ENCODE measurements around the gene PEPD.

Gene PEPD

GRCh38 chr19:33383720-33384292 is 137.8 kb downstream of the PEPD start:
- no peak for DNase-seq (ENCODE audit: low read depth in 3 of 3)

DNA sequence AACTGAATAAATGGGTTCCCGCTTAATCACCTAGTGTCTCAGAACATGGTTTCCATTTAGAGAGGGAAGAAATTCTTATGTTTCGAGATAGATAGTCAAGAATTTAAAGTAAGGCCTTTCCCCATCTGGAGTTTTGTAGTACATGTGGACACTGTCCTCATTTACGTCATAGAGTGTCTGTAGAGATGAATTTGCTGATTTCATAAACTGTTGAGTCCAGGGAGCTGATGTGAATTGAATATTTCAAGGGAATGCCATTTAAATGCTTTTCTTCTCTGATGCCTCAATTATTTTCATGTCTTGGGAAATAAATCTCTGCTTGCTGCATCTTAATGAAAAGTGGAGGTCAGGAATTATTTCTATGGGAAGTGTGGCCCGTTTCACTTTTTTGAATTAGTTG is 138.6 kb downstream of the PEPD start:
- DNase-seq (ENCODE audit: low read depth in 3 of 3), result no peak

DNA sequence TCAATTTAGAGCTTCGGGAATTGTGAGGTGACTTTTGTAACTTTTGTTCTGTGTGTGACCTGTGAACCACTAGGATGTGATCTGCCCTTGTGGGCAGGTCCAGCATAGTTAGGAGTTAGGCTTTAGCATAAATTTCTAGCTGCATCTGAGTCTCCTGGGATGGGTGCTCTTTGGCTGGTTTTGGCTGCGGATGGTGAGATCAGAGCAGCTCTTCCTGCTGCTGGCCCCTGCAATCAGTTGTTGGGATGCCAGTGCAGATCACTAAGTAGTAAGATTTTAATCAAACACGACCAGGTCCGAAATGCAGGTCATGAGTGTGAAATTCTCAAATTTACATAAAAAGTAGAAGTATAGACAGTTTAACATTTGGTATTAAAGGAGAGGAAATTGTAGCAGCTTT is 139.6 kb downstream of the PEPD start:
- no peak for DNase-seq (ENCODE audit: low read depth in 3 of 3)

DNA sequence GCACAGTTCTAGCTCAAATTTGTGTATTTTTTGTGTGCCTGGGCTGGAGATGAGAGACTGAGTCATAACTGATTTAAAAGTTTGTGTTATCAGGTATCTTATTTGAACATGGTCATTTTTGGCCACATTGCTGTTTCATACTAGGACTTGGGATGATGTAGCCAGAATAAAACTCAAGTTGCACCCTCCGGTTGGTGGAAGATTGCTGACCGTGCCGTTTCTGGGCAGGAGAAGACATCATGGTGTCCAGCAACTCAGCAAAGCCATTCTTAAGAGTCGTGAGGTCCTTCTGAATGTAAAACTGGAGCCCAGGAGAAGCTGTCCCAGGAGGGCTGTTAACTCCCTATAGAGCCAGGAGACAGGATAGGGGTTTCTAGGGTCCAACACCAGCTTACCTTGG is 140.5 kb downstream of the PEPD start:
- DNase-seq (ENCODE audit: low read depth in 3 of 3), result no peak

DNA sequence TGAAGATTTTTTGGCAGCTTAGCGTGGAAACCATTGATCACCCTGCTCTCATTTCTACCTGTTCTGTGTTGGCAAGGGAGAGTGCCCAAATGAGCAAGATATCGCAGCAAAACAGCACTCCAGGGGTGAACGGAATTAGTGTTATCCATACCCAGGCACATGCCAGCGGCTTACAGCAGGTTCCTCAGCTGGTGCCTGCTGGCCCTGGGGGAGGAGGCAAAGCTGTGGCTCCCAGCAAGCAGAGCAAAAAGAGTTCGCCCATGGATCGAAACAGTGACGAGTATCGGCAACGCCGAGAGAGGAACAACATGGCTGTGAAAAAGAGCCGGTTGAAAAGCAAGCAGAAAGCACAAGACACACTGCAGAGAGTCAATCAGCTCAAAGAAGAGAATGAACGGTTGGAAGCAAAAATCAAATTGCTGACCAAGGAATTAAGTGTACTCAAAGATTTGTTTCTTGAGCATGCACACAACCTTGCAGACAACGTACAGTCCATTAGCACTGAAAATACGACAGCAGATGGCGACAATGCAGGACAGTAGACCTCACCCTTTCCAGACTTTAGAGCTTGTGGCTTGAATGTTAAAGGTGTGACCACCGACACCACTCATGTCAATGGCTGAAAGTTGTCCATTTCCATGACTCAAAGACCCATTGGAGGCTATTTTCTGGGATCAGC is 142.3 kb downstream of the PEPD start:
- no peak for DNase-seq (ENCODE audit: low read depth in 3 of 3)

DNA sequence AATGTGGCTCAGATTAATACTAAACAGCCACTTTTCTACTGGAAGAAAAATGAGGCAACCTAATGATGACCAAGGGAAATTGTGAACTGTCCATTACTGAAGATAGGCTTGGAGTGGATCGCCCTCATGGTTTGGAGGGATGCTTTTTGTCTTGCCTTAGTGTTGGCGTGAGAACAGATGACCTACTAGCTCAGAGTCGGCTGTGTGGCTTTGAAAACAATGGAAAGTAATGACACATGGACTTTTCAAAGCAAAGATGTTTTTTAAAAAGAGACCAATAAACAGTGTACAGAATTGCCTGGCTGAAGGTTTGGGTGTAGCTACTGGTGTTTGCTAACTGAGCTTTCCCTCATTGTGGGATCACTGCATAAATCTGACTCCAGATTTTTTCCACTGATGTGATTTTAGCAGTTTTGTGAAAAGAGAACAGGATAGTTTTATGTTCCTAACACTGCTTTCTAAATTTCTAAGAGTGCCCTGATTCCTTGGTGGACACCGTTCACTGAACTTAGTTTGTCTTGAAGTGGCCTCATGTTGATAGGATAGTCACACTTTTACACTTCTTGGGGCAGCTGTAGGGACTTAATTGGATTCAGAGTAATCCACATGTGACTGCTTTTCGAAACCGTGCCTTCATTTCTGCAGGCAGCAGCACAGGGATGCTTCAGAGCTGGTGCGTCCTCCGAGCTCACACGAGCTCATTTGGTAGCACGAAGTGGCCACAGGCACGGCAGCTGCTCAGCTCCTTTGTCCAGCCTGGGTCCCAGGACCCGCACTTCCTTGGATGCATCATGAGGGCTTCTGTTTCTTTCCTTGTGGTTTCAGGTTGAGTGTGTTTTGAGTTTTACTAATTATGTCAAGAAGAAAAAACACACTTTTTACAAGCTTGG is 143.8 kb downstream of the PEPD start:
- DNase-seq (ENCODE audit: low read depth in 3 of 3), result no peak

GRCh38 chr19:33376941-33377557 is 144.5 kb downstream of the PEPD start:
- no peak for DNase-seq (ENCODE audit: low read depth in 3 of 3)

- DNase-seq (ENCODE audit: low read depth in 3 of 3), result no peak
These were observed 145.2 kb downstream of the PEPD start for GRCh38 chr19:33376423-33376822.

GRCh38 chr19:33375837-33376159 is 145.8 kb downstream of the PEPD start:
- no peak for DNase-seq (ENCODE audit: low read depth in 3 of 3)

GRCh38 chr19:33375156-33375836 is 146.3 kb downstream of the PEPD start:
- no peak for DNase-seq (ENCODE audit: low read depth in 3 of 3)

DNA sequence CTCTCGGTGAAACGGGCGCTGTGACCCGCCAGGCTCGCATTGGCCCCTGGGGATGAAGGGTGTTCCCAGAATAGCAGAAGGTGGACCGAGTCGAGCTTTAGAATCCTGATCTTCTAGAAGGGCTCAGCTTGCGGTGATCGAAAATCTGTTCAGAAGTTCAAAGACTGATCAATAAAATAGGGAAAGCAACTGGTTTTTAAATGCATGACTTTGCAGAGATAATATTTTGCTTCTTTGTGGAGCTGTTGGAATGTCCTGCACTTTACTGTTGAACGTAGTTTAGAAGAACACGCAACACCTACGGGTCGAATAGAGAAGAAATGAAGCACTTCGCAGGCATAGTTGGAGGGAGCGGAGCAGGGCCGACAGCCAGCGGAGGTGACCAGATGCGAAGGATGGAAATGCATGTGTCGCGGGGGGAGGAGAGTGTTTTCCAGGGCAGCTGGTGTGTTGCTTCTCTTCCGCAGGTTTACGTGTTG is 147.3 kb downstream of the PEPD start:
- DNase-seq (ENCODE audit: low read depth in 3 of 3), result no peak

GRCh38 chr19:33373453-33374235 is 147.9 kb downstream of the PEPD start, which contains the start of gene CEBPG:
CEBPG (plus strand) TSS chr19:33373709; CDS start chr19:33379240, 5,531 bp downstream.
- DNase-seq (ENCODE audit: low read depth in 3 of 3), result peak; percentile 89 to 93 (median 93)

- no peak for DNase-seq (ENCODE audit: low read depth in 3 of 3)
These were observed 150.8 kb downstream of the PEPD start for GRCh38 chr19:33370783-33371182.

GRCh38 chr19:33368074-33368864 is 153.3 kb downstream of the PEPD start:
- no peak for DNase-seq (ENCODE audit: low read depth in 3 of 3)

DNA sequence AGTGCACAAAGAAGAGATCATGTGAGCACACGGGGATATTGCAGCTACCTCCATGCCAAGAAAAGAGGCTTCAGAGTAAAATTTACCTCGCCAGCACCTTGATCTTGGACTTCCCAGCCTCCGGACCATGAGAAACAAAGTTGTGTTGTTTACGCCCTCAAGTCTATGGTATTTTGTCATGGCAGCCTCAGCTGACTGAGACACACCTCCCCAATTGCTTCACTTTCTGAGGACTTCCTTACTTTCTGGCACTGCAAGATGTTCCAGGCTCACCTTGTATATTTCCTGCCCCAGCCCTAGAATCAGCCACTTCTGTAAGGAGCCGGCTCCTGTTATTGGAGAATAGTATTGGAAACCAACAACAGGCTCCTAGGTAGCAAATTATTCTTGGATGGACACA is 154.7 kb downstream of the PEPD start:
- DNase-seq (ENCODE audit: low read depth in 3 of 3), result no peak

- no peak for DNase-seq (ENCODE audit: low read depth in 3 of 3)
These were observed 155.5 kb downstream of the PEPD start for GRCh38 chr19:33366127-33366526.

- no peak for DNase-seq (ENCODE audit: low read depth in 3 of 3)
These were observed 155.9 kb downstream of the PEPD start for GRCh38 chr19:33365691-33366090.

GRCh38 chr19:33363476-33363875 is 158.1 kb downstream of the PEPD start:
- DNase-seq (ENCODE audit: low read depth in 3 of 3), result no peak

DNA sequence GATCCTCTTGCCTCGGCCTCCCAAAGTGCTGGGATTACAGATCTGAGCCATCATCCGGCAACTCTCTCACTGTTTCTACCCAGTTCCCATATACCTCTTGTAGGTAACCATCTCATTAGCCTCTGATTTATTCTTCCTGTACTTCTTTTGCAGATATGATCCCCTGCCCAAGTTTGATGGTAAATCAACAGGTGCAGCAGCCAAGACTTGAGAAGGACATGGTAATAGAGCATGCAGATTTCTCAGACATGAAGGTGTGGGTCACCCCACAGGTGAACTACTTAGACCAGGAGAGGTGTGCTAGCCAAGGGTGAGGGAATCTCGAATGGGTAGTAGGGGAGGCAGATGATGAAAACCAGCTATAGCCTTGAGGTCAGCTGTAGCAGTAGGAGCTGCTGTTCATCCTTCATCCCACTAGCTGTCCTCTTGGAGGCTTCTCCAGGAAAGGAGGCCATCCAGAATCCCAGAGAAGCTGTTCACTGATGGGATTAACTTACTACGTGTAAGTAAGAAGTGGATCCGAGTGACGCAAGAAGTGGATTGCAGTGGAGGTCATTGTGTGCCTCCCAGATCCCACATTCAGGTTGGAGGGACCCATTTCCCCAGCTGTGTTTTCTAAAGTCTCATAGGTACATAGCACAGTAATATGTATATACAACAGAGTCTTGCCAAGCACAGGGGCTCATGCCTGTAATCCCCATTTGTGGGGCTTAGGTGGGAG is 158.9 kb downstream of the PEPD start:
- DNase-seq (ENCODE audit: low read depth in 3 of 3), result no peak
